ENCODE measurements around the gene GABRG3.

GABRG3 gene

GRCh38 chr15:27248251-27248650, 277.3 kb downstream of the GABRG3 start:
- DNase-seq (ENCODE audit: low spot score): no peak

DNA sequence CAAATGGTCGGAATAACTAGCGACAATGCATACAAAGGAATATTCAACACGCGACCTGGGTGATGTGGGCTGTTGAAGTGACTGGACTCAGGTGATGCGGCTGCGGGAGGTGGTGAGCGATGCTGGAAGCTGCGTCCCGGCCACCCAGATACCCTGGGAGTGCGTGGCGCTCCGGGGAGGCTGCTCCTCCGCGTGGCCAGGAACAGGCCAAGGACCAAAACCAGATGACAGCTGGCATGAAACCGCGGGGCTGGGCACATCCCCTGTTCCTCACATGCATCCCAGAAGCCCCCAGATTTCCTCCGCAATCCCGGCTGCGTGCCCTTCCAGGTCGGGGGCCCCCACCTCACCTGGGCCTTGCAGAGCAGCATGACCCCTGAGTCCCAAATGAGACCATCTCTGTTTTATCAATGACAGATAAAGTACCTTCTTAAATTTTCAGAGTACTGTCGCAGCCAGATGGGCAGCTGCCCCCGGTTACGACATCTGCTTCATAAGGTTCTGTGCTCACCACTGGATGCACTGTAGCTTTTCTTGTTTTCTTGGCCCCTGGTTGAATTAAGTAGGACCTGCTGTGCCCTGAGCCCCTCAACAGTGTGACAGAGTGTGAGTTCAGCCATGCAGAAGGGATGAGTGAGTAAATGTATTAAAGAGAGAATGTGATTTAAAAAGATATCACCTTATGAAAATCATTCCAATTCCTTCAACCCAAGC, 278.2 kb downstream of the GABRG3 start:
- DNase-seq (ENCODE audit: low spot score): no peak

- no peak for DNase-seq (ENCODE audit: low spot score)
These were observed 278.8 kb downstream of the GABRG3 start for GRCh38 chr15:27249760-27250109.

GRCh38 chr15:27250223-27250622, 279.2 kb downstream of the GABRG3 start:
- DNase-seq (ENCODE audit: low spot score): no peak

- DNase-seq (ENCODE audit: low spot score): no peak
These were observed 283.1 kb downstream of the GABRG3 start for GRCh38 chr15:27254055-27254454.

DNA sequence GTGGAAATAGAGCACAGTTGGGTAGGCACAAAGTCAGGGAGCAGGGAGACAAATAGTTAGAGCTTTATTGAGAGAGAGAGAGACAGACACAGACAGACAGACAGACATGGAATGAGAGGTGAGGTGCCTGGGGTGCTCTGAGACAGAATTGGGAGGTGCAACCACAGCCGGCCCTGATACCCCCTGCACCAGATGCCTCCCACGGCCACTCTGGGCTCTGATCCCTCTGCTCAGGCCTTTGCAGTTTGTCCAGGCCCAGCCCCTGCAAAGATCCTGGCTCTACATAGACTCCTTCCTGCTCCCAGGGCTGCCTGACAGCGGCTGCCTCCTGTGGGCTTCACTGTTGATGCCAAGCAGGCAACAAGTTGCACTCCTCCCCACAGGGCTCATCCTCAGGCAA, 283.8 kb downstream of the GABRG3 start:
- no peak for DNase-seq (ENCODE audit: low spot score)

- no peak for DNase-seq (ENCODE audit: low spot score)
These were observed 285.5 kb downstream of the GABRG3 start for GRCh38 chr15:27256446-27256845.

- no peak for DNase-seq (ENCODE audit: low spot score)
These were observed 287.3 kb downstream of the GABRG3 start for GRCh38 chr15:27258287-27258686.

DNA sequence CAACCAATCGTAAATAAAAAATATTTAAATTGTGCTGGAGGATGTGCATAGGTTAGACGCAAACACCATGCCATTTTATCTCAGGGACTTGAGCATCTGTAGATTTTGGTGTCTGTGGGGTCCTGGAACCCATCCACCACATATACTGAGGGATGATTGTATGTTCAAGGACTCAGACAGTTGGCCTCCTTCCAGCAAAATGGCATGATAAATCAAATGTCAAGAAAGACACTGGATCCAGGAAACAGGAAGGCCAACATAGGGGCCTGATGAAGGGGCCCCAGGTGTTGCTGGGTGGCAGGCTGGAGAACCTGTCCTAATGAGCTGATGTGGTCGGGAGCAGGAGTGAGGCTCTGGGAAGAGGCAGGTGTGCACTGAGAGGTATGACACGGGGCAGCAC, 289.5 kb downstream of the GABRG3 start:
- DNase-seq (ENCODE audit: low spot score): no peak

DNA sequence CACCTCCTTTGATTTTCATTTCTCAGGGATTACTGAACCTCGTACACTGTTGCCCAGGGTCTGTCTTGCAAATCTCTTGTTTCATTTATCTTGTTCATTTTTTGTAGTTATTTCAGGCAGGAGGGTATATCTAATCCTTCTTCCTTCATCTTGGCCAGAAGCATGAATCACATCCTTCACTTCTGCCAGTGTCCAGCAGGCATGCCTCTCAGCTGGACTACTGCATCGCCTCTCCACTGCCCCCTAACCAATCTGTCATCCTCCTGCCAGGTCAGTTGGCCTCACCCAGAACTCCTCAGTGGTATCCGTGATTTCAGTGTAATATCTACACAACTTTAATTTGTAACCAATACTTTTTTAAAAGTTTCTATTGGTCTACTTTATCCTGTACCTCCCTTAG, 297.9 kb downstream of the GABRG3 start:
- DNase-seq (ENCODE audit: low spot score): no peak

GRCh38 chr15:27271258-27271657, 300.3 kb downstream of the GABRG3 start:
- no peak for DNase-seq (ENCODE audit: low spot score)

DNA sequence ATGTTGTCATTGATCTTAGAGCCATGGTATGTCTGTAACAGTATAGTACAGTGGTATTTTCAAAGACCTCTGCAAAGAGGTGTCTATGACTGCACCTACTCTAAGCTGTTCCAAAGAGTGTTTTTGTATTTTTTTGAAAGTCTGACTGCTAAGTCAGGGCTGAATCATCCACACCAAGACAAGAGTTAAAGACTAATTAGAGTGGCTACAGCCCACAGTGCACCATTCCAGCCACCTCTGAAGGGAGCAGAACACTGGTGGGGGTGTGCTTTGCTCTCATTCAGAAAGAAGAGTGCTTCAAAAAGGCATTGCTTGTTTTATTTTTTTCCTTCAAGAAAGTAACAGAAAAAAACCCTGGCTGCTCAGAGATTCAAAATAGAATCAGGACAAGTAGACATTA, 301.4 kb downstream of the GABRG3 start:
- no peak for DNase-seq (ENCODE audit: low spot score)

DNA sequence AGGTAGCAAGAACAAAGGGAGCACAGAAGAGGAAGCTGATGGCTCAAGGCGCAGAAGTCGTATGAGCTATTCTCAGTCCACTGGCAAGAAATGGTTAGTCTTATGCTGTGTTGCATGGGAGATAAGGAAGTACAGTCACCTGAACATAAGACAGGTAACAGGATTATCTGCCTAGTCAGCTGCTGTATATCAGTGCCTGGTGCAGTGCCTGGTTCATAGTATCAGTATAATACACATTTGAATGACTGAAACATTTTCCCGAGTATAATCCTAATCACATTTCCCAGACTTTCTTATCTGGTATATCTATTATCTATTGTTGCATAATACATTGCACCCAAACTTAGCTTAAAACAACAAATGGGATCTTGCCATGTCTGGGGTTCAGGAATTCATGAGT, 302.5 kb downstream of the GABRG3 start:
- DNase-seq (ENCODE audit: low spot score): no peak

DNA sequence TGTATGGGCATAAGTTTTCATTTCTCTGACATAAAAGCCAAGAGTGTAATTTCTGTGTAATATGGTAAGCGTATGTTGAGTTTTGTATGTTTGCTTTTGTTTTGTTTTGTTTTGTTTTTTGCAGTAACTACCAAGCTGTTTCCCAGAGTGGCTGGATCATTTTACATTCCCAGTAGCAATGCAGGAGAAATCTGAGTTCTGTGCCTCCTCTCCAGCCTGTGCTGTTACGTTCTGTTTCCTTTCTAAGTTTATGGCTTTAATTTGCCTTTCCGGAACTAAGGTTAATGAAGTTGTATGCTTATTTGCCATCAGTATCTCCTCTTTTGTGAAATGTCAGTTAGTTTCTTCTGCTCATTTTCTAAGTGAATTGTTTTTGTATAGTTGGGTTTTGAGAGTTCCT, 307.8 kb downstream of the GABRG3 start:
- DNase-seq (ENCODE audit: low spot score): no peak

DNA sequence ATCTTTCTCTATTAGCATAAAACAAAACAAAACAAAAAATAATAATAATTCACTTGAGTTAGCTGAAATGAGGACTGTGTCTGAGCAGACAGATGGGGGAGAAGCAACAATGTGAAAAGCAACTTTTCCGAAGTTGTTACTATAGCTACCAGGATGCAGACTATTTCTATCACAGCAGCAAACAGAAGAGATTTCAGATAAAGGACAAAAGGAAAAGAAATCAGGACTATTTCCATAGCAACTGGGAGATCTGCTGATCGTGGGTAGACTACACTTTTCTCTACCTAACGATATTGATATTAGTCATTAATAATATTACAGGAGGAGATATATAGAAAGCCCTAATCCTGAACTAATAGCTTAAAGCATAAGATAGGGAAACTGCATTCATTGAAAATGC, 321.7 kb downstream of the GABRG3 start:
- no peak for DNase-seq (ENCODE audit: low spot score)

DNA sequence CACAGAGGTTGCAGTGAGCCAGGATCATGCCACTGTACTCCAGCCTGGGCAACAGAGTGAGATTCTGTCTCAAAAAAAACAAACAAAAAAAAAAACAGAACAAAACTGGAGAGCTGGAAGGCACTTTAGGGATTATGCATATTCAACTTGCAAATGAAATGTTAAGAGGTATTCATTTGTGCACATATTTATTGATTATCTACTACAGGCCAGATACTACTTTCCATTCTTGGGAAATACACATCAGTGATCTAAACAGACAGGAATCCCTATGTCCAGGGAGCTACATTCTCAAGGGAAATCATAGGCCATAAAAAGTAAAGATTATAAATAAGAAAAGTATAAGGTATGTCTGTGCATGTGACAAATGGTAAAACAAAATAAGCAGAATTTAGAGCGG, 322.6 kb downstream of the GABRG3 start:
- DNase-seq (ENCODE audit: low spot score): no peak

DNA sequence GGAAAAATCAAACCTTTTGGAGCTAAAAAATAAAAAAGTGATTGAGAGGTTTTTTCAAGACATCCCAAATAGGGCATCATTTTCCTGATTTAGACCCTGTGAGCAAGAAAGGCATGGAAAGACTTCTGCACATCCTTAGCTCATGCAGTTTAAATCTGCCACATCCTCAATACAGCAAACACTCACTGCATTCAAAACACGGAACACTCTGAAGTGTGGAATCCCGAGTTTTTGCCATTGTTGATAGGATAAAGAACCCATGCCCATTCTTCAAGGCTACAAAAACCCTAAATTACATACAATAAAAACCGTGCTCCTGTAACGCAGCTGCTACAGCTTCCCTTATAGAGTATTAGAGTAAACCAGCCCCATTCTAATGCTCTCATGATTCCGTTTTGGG, 346.8 kb downstream of the GABRG3 start:
- DNase-seq (ENCODE audit: low spot score): no peak

DNA sequence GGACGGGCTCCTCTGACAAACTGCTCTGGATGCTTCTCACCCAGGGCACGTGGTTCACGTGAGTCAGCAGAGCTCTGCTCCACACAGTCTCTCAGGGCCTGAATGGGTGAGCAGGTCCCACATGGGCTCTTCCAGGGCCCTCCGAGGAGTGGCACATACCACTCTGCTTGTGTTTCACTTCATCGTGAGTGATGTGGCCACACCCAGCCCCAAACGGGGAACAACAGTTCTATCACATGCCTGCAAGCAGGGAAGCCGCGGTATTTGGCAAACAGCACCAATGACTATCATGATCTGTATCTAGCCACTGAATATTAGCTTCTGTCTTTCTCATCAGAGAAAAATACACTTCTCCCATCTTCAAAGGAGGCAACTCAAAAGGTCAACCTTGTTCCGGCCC, 352.8 kb downstream of the GABRG3 start:
- no peak for DNase-seq (ENCODE audit: low spot score)

DNA sequence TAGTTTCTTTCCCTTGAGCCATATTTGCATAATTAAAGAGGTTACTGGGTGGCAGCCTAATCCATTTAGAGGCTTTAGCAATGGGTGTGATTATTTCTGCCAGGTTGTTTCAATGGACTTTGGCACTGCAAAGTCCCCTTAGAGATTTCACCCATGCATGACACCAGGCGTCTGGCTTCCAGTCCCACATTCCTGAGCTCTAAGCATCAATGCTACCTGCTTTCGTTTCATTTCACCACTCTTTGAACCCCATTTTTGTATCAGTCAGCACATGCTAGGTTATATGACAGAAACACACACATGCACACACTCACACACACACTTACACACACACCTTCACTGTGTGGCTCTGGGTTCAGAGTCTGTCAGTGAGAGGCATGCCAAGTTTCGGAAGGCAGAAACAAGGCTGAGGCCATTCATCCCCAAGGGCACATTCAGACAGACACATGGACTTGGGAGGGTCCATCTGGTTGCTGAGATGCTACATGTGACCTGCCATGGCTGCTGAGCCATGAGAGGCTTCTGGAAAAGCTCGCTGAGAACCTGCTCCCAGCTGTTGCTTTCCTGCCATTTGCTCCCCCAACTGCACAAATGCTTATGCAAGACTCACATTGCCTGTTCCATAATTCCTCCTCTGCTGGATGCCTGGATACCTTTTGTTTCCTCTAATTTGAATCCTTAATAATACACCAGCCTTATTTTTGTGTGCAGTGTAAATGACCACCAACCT, 354.1 kb downstream of the GABRG3 start:
- no peak for DNase-seq (ENCODE audit: low spot score)

- DNase-seq (ENCODE audit: low spot score): no peak
These were observed 356.6 kb downstream of the GABRG3 start for GRCh38 chr15:27327467-27328025.

DNA sequence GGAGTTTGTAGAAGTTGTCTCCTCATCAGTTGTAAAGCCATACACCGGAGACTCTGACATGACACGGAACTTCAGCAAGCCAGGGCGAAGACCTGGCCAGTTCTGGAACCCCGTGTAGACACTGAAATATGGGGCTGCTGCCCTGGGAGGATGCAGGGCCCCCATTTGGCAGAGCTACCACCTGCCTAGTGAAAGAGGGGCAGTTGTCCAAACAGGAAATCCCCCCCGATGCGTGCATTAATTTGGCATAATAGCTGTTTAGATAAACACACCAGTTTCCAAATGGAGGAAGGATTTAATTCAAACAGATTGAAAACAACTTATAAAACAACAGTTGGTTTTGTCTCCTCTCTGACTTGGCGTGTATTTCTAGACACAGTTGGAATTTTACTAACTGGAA, 357.2 kb downstream of the GABRG3 start:
- no peak for DNase-seq (ENCODE audit: low spot score)

DNA sequence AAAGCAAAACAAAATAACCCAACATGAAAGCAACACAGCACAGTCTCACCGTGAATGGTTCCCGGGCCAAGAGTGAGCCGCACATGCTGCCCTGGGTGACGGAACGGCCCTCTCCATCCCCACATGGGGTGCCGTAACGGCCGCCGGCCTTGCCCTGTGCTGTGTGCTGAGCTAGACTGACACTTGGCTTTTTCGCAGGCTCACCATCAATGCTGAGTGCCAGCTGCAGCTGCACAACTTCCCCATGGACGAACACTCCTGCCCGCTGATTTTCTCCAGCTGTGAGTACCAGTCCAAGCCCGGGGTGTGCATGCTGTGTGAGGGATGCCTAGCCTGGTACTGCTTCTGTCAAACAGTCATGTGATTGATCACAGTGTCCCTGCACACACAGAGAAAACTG, 357.6 kb downstream of the GABRG3 start:
- DNase-seq (ENCODE audit: low spot score): no peak

DNA sequence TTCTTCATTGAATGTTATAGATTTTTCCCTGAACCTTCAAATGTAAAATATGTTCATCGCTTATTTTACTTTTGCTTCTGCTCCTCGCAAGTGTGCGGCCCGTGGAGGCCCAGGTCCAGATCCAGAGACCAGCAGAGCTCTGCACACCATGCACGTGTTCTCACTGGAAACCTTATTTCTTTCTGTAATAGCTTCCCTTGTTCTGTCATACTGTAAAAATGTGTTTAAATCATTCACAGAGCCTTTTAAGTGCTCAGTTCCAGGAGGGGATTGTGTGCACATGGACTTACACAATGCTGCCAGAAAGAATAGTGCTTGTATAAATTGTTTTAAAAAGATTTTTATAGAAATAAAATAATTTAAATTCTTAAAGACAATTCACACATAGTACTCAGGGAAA, 359.3 kb downstream of the GABRG3 start:
- no peak for DNase-seq (ENCODE audit: low spot score)

- DNase-seq (ENCODE audit: low spot score): no peak
These were observed 365.7 kb downstream of the GABRG3 start for GRCh38 chr15:27336676-27337075.
